Astrocyte (in vitro differentiated cells and primary cell): ENCODE data around the gene CFD. TPM values are rescaled to one million over a fixed set of nuclear protein-coding genes. Genes with fewer than 3 reads are reported as not detected.

Source experiments
- DNase-seq: peaks from one replicate; pipeline ENCODE4 v3.0.0-alpha.2; 2010; ENCODE audit warnings: low read depth
- FAIRE-seq: peaks from 2 replicates; lab custom pipeline; 2011; peaks lifted over from hg19 to GRCh38; lab: Jason Lieb, UNC
- H2AFZ ChIP-seq: 2 replicates; pipeline ENCODE4 v1.6.0; 2012; ENCODE audit warnings: low read depth, low read length, inconsistent platforms
- H3K27ac ChIP-seq: 2 replicates; pipeline ENCODE4 v1.5.1; 2011; ENCODE audit warnings: low read depth, low read length, inconsistent platforms
- H3K27me3 ChIP-seq: 2 replicates; pipeline ENCODE4 v1.6.0; 2011; ENCODE audit warnings: low read length, inconsistent platforms; ENCODE audit not compliant: insufficient read depth
- H3K36me3 ChIP-seq: 2 replicates; pipeline ENCODE4 v1.5.1; 2011; ENCODE audit warnings: low read length, inconsistent platforms; ENCODE audit not compliant: insufficient read depth
- H3K4me1 ChIP-seq: 2 replicates; pipeline ENCODE4 v1.5.1; 2011; ENCODE audit warnings: low read length, inconsistent platforms; ENCODE audit not compliant: insufficient read depth
- H3K4me2 ChIP-seq: 2 replicates; pipeline ENCODE4 v1.6.0; 2012; ENCODE audit warnings: low read length, inconsistent platforms
- H3K4me3 ChIP-seq: 2 replicates; pipeline ENCODE4 v1.5.1; 2011; ENCODE audit warnings: low read depth, mild to moderate bottlenecking, low read length, inconsistent platforms; ENCODE audit not compliant: insufficient read depth
- H3K79me2 ChIP-seq: 2 replicates; pipeline ENCODE4 v1.6.0; 2012; ENCODE audit warnings: mild to moderate bottlenecking, low read length, inconsistent platforms; ENCODE audit not compliant: insufficient read depth
- H3K9ac ChIP-seq: 2 replicates; pipeline ENCODE4 v1.6.0; 2012; ENCODE audit warnings: mild to moderate bottlenecking, low read length, inconsistent platforms
- H3K9me3 ChIP-seq: 2 replicates; pipeline ENCODE4 v1.5.1; 2012; ENCODE audit warnings: low read depth, mild to moderate bottlenecking, low read length, inconsistent platforms; ENCODE audit not compliant: insufficient read depth
- H4K20me1 ChIP-seq: 2 replicates; pipeline ENCODE4 v1.6.0; 2012; ENCODE audit warnings: low read length, inconsistent platforms; ENCODE audit not compliant: insufficient read depth
- H3K27ac Mint-ChIP-seq: one replicate; pipeline ENCODE4 v1.8.0; 2021; ENCODE audit warnings: mild to moderate bottlenecking, mixed read lengths; ENCODE audit not compliant: unreplicated experiment
- H3K27me3 Mint-ChIP-seq: one replicate; pipeline ENCODE4 v1.8.0; 2021; ENCODE audit warnings: low read depth, mixed read lengths; ENCODE audit not compliant: unreplicated experiment
- H3K36me3 Mint-ChIP-seq: one replicate; pipeline ENCODE4 v1.8.0; 2021; ENCODE audit warnings: low read depth, mixed read lengths; ENCODE audit not compliant: unreplicated experiment
- H3K4me1 Mint-ChIP-seq: one replicate; pipeline ENCODE4 v1.8.0; 2021; ENCODE audit warnings: low read depth, mixed read lengths; ENCODE audit not compliant: unreplicated experiment
- H3K4me3 Mint-ChIP-seq: one replicate; pipeline ENCODE4 v1.8.0; 2021; ENCODE audit warnings: mild to moderate bottlenecking, moderate library complexity, mixed read lengths; ENCODE audit not compliant: unreplicated experiment
- H3K9me3 Mint-ChIP-seq: one replicate; pipeline ENCODE4 v1.8.0; 2021; ENCODE audit warnings: mild to moderate bottlenecking, mixed read lengths; ENCODE audit not compliant: unreplicated experiment
- CTCF ChIP-seq: IDR thresholded peaks from 2 replicates; pipeline ENCODE4 v1.5.1; 2011; ENCODE audit warnings: low read depth, mild to moderate bottlenecking, inconsistent platforms, low read length, moderate library complexity; ENCODE audit not compliant: insufficient read depth
- EZH2 ChIP-seq: IDR thresholded peaks from 2 replicates; pipeline ENCODE4 v1.6.1; 2012; ENCODE audit warnings: mild to moderate bottlenecking, low read length, inconsistent platforms; ENCODE audit not compliant: insufficient read depth
- total RNA-seq: library from RNA; stranded (reverse); gene quantifications from 2 replicates; pipeline ENCODE4 v1.2.1, GENCODE V29; 2021

CFD gene
- total RNA-seq, 1 donor from 2014 or later: 0.59 TPM

- no peak for TF ChIP-seq EZH2
- no peak for TF ChIP-seq CTCF
- no peak for DNase-seq
- Histone ChIP-seq H3K9me3 (no peaks in the 10 kb centered on the region), H3K4me3 (no peak overlapping the region), H3K9ac (no peak overlapping the region), H3K27ac (no peak overlapping the region), H3K27me3 (peaks cover 3% of the 10 kb centered on the region), H3K36me3 (no peaks in the 10 kb centered on the region), H3K4me1 (no peaks in the 10 kb centered on the region), H3K4me2 (no peak overlapping the region), H2AFZ (no peak overlapping the region), H4K20me1 (peaks cover under 1% of the 10 kb centered on the region), H3K79me2 (no peaks in the 10 kb centered on the region)
- no peaks in the 10 kb centered on the region for H3K9me3 Mint-ChIP-seq
- no peaks in the 10 kb centered on the region for H3K36me3 Mint-ChIP-seq
- peaks cover 13% of the 10 kb centered on the region for H3K27me3 Mint-ChIP-seq
- no peaks in the 10 kb centered on the region for H3K4me1 Mint-ChIP-seq
- H3K4me3 Mint-ChIP-seq: no peak overlapping the region
- H3K27ac Mint-ChIP-seq: no peak overlapping the region
- FAIRE-seq: no peak
Observed at GRCh38 chr19:858284-858683, 1.2 kb upstream of the CFD start.

GRCh38 chr19:861141-861755 lies 1.8 kb downstream of the CFD start:
- H3K27me3 ChIP-seq: peaks cover 3% of the 10 kb centered on the region
- no peaks in the 10 kb centered on the region for H3K36me3 ChIP-seq
- Mint-ChIP-seq H3K27me3 (peaks cover 13% of the 10 kb centered on the region), H3K4me3 (no peak overlapping the region), H3K36me3 (peaks cover 4% of the 10 kb centered on the region), H3K9me3 (no peaks in the 10 kb centered on the region), H3K4me1 (no peaks in the 10 kb centered on the region), H3K27ac (no peak overlapping the region)
- FAIRE-seq (no peak), DNase-seq (no peak)
- H3K79me2 ChIP-seq: no peaks in the 10 kb centered on the region
- no peak overlapping the region for H3K9ac ChIP-seq
- no peak for TF ChIP-seq CTCF
- TF ChIP-seq EZH2: no peak
- H3K9me3 ChIP-seq: no peaks in the 10 kb centered on the region
- no peaks in the 10 kb centered on the region for H3K4me1 ChIP-seq
- H3K27ac ChIP-seq: no peak overlapping the region
- H2AFZ ChIP-seq: no peak overlapping the region
- no peak overlapping the region for H3K4me2 ChIP-seq
- H3K4me3 ChIP-seq: no peak overlapping the region
- peaks cover 3% of the 10 kb centered on the region for H4K20me1 ChIP-seq

- no peaks in the 10 kb centered on the region for H3K9me3 ChIP-seq
- Mint-ChIP-seq H3K4me3 (no peak overlapping the region), H3K27me3 (peaks cover 13% of the 10 kb centered on the region), H3K4me1 (no peaks in the 10 kb centered on the region), H3K27ac (no peak overlapping the region), H3K36me3 (peaks cover 4% of the 10 kb centered on the region), H3K9me3 (no peaks in the 10 kb centered on the region)
- FAIRE-seq: no peak
- no peak for DNase-seq
- H3K4me3 ChIP-seq: no peak overlapping the region
- H3K27me3 ChIP-seq: peaks cover 3% of the 10 kb centered on the region
- H3K79me2 ChIP-seq: no peaks in the 10 kb centered on the region
- no peak overlapping the region for H3K4me2 ChIP-seq
- H3K36me3 ChIP-seq: no peaks in the 10 kb centered on the region
- no peak for TF ChIP-seq CTCF
- H2AFZ ChIP-seq: no peak overlapping the region
- H4K20me1 ChIP-seq: peaks cover 3% of the 10 kb centered on the region
- H3K4me1 ChIP-seq: no peaks in the 10 kb centered on the region
- H3K27ac ChIP-seq: no peak overlapping the region
- H3K9ac ChIP-seq: no peak overlapping the region
Observed at GRCh38 chr19:861756-862580, 2.5 kb downstream of the CFD start.
